CD14-positive monocyte (primary cell): ENCODE results near the gene KIF26B. TPM values are rescaled to one million over a fixed set of nuclear protein-coding genes. Genes with fewer than 3 reads are reported as not detected.

Experiments
- DNase-seq, 3 donors: peaks; one replicate each; pipeline ENCODE4 v3.0.0-alpha.2; 2011 to 2022
- H2AFZ ChIP-seq: 2 replicates; pipeline ENCODE4 v1.6.0; 2012; ENCODE audit warnings: mild to moderate bottlenecking, low read depth, low read length, inconsistent platforms; ENCODE audit not compliant: insufficient read depth, poor library complexity, severe bottlenecking
- H3K27ac ChIP-seq, 2 donors: 1 replicate in 1 of 2; 2 replicates in 1 of 2; pipeline ENCODE4 v1.5.1; 2012 to 2013; ENCODE audit warnings: low read length in 2 of 2, control low read depth in 1 of 2, inconsistent platforms in 1 of 2, low read depth in 1 of 2, mild to moderate bottlenecking in 1 of 2
- H3K27me3 ChIP-seq, 2 donors: one replicate each; pipeline versions ENCODE4 v1.6.0 to v1.6.1; 2011 to 2013; ENCODE audit warnings: low read length in 2 of 2; ENCODE audit not compliant: control insufficient read depth in 2 of 2, insufficient read depth in 2 of 2
- H3K36me3 ChIP-seq, 2 donors: replicated peaks in 1 of 2; 1 replicate in 1 of 2; 2 replicates in 1 of 2; pipeline versions ENCODE4 v1.5.1 to v1.6.1; 2012 to 2013; ENCODE audit warnings: low read length in 2 of 2, control low read depth in 1 of 2, inconsistent platforms in 1 of 2, mild to moderate bottlenecking in 1 of 2; ENCODE audit not compliant: insufficient read depth in 2 of 2, control insufficient read depth in 1 of 2
- H3K4me1 ChIP-seq, 2 donors: 1 replicate in 1 of 2; 2 replicates in 1 of 2; pipeline versions ENCODE4 v1.5.1 to v1.6.1; 2012 to 2013; ENCODE audit warnings: low read length in 2 of 2, control low read depth in 1 of 2, inconsistent platforms in 1 of 2, mild to moderate bottlenecking in 1 of 2, moderate library complexity in 1 of 2; ENCODE audit not compliant: insufficient read depth in 2 of 2, control insufficient read depth in 1 of 2
- H3K4me2 ChIP-seq: replicated peaks from 2 replicates; pipeline ENCODE3; 2012; ENCODE audit warnings: low read length, moderate library complexity, mild to moderate bottlenecking; ENCODE audit not compliant: poor library complexity, severe bottlenecking; ENCODE audit errors: extremely low read depth
- H3K4me3 ChIP-seq, 3 experiments: fragments of 200-600 bp in 1 of 3; sonication (generic) in 1 of 3; replicated peaks in 1 of 3; 1 replicate in 2 of 3; 2 replicates in 1 of 3; pipeline ENCODE4 v1.5.1; 2011 to 2013; ENCODE audit warnings: low read length in 3 of 3, mild to moderate bottlenecking in 3 of 3, control low read depth in 2 of 3, low read depth in 2 of 3, inconsistent platforms in 1 of 3, moderate library complexity in 1 of 3
- H3K79me2 ChIP-seq: 2 replicates; pipeline ENCODE4 v1.6.0; 2012; ENCODE audit warnings: mild to moderate bottlenecking, control low read depth, inconsistent platforms, low read length, moderate library complexity; ENCODE audit not compliant: insufficient read depth
- H3K9ac ChIP-seq: 2 replicates; pipeline ENCODE4 v1.6.0; 2017; ENCODE audit warnings: low read length, mild to moderate bottlenecking; ENCODE audit not compliant: insufficient read depth, poor library complexity, severe bottlenecking
- H3K9me3 ChIP-seq, 2 donors: replicated peaks in 1 of 2; 1 replicate in 1 of 2; 2 replicates in 1 of 2; pipeline versions ENCODE4 v1.5.1 to v1.6.1; 2012 to 2013; ENCODE audit warnings: low read length in 2 of 2, control low read depth in 1 of 2; ENCODE audit not compliant: control insufficient read depth in 1 of 2, insufficient read depth in 1 of 2
- H4K20me1 ChIP-seq: 2 replicates; pipeline ENCODE4 v1.6.0; 2012; ENCODE audit warnings: mild to moderate bottlenecking, low read length, control low read depth, moderate library complexity; ENCODE audit not compliant: insufficient read depth
- H3K27ac Mint-ChIP-seq, 7 donors: one replicate each; pipeline ENCODE4 v1.8.0; 2020; ENCODE audit warnings: mild to moderate bottlenecking in 7 of 7, mixed read lengths in 7 of 7, moderate library complexity in 6 of 7, inconsistent platforms in 2 of 7
- H3K27me3 Mint-ChIP-seq, 3 donors: one replicate each; pipeline ENCODE4 v1.8.0; 2021 to 2022; ENCODE audit warnings: low read depth in 3 of 3, mild to moderate bottlenecking in 3 of 3, mixed read lengths in 3 of 3, moderate library complexity in 3 of 3, inconsistent platforms in 1 of 3
- H3K36me3 Mint-ChIP-seq, 2 donors: one replicate each; pipeline ENCODE4 v1.8.0; 2020; ENCODE audit warnings: mixed read lengths in 2 of 2, inconsistent platforms in 1 of 2, mild to moderate bottlenecking in 1 of 2
- H3K4me1 Mint-ChIP-seq: one replicate; pipeline ENCODE4 v1.8.0; 2020; ENCODE audit warnings: mild to moderate bottlenecking, mixed read lengths
- H3K4me3 Mint-ChIP-seq, 2 donors: one replicate each; pipeline ENCODE4 v1.8.0; 2020; ENCODE audit warnings: mild to moderate bottlenecking in 2 of 2, mixed read lengths in 2 of 2, moderate library complexity in 1 of 2
- H3K9me3 Mint-ChIP-seq, 7 donors: one replicate each; pipeline ENCODE4 v1.8.0; 2020 to 2022; ENCODE audit warnings: mixed read lengths in 7 of 7, mild to moderate bottlenecking in 6 of 7, moderate library complexity in 6 of 7, inconsistent platforms in 2 of 7
- CTCF ChIP-seq: fragments of 200-600 bp; IDR thresholded peaks from one replicate; pipeline ENCODE4 v1.8.0; 2022; ENCODE audit warnings: antibody characterized with exemption, mild to moderate bottlenecking
- WGBS: methylation state at CpG from one replicate; pipeline ENCODE4 v1.1.5; 2013; ENCODE audit warnings: missing lambda C conversion rate; ENCODE audit not compliant: insufficient coverage; 5-methylcytosine and 5-hydroxymethylcytosine counted together
- intact Hi-C, 2 donors: fragments of 100-400 bp; cut with micrococcal nuclease; formaldehyde crosslinking; loops; one replicate each; pipeline versions ENCODE4 v1.15.0 to v1.15.1; 2023
- polyA plus RNA-seq, 3 donors: library from polyadenylated mRNA; depleted of rRNA in 1 of 3; unstranded in 2 of 3; stranded (reverse) in 1 of 3; fragments of 300-500 nt in 2 of 3; fragments of >200 nt in 1 of 3; fragmentation: Illumina TruSeq in 2 of 3; gene quantifications; 1 replicate in 2 of 3; 2 replicates in 1 of 3; pipeline ENCODE4 v1.2.3, GENCODE V29; 2012 to 2021

The KIF26B gene
- polyA plus RNA-seq, 3 donors: 0.01 to 0.05 TPM; not detected in 1

DNA sequence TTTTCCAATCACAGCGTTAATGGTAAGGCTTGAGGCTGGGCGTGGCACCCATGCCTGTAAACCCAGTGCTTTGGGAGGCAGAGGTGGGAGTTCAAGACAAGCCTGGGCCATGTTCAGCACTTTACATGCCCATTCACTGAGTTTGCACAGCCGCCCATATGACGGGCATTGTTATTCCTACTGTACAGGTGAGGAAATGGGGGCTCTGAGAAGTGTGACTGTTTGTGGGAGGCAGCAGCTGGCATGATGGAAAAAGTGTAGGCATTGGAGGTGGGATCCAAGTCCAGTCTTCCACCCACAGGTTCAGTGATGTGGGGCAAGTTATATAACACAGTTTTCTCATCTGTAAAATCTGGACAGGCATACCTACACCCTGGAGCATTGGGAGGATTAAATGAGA lies 445.9 kb downstream of the KIF26B start:
- Histone ChIP-seq H3K27ac (no peak overlapping the region), H4K20me1 (no peaks in the 10 kb centered on the region), H3K4me1 (peaks cover 18 to 19% of the 10 kb centered on the region in 2 donors), H3K36me3 (no peaks in the 10 kb centered on the region), H3K27me3 (no peaks in the 10 kb centered on the region), H3K4me2 (no peak overlapping the region), H3K9ac (no peak overlapping the region), H3K9me3 (no peaks in the 10 kb centered on the region), H3K4me3 (no peak overlapping the region), H3K79me2 (no peaks in the 10 kb centered on the region), H2AFZ (no peak overlapping the region)
- DNase-seq: no peak
- no peak overlapping the region for H3K4me3 Mint-ChIP-seq
- H3K27ac Mint-ChIP-seq: no peak overlapping the region
- intact Hi-C loops: no loop called here
- no peaks in the 10 kb centered on the region for H3K36me3 Mint-ChIP-seq
- H3K9me3 Mint-ChIP-seq: peaks cover 0 to 3% (median 2%) of the 10 kb centered on the region in 7 donors
- WGBS: no CpG with 5 or more reads among the region's 4 CpGs
- peaks cover 17% of the 10 kb centered on the region for H3K4me1 Mint-ChIP-seq
- H3K27me3 Mint-ChIP-seq: peaks cover 6 to 7% (median 7%) of the 10 kb centered on the region in 3 donors
- no peak for TF ChIP-seq CTCF

DNA sequence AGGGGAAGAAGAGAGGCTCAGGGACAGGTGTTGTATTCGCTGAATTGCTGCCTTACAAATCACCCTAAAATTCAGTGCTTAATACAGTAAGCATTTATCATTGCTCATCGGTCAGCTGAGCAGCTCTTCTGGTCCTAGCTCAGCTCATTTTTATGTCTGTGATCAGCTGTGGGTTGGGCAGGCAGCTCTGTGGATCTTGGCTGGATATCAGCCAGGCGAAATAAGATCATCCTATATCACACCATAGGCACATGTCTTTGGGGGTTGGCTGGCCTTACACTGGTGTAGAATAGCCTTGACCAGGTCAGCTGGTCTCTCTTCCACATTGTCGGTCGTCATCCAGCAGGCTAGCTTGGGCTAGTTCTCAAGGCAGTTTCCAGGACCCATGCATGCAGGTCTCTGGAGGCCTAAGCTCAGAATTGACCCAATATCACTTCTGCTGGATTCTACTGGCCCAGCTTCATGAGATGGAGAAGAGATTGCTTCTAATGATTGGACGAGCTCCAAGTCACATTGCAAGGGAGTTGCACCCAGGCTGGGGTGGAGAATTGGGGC lies 448.6 kb downstream of the KIF26B start:
- 80% methylated on average over 1 of the region's 6 CpGs for WGBS
- Histone ChIP-seq H3K27me3 (peaks cover 0 to 4% of the 10 kb centered on the region in 2 donors), H3K79me2 (no peaks in the 10 kb centered on the region), H3K9ac (no peak overlapping the region), H3K27ac (no peak overlapping the region), H2AFZ (no peak overlapping the region), H3K4me2 (no peak overlapping the region), H3K36me3 (no peaks in the 10 kb centered on the region), H3K4me1 (peaks cover 21 to 27% of the 10 kb centered on the region in 2 donors), H4K20me1 (no peaks in the 10 kb centered on the region), H3K4me3 (no peak overlapping the region), H3K9me3 (no peaks in the 10 kb centered on the region)
- Mint-ChIP-seq H3K27me3 (peaks cover 20 to 29% (median 23%) of the 10 kb centered on the region in 3 donors), H3K4me1 (peaks cover 34% of the 10 kb centered on the region), H3K9me3 (no peaks in the 10 kb centered on the region), H3K4me3 (no peak overlapping the region), H3K27ac (no peak overlapping the region), H3K36me3 (peaks cover 0 to 1% of the 10 kb centered on the region in 2 donors)
- intact Hi-C loops: no loop called here
- no peak for DNase-seq
- TF ChIP-seq CTCF: no peak
